Fibroblast of lung (primary cell): Measurements from ENCODE around the gene EDA.

Source experiments
- EZH2 ChIP-seq: IDR thresholded peaks from 2 replicates; pipeline ENCODE4 v1.5.1; 2012; ENCODE audit warnings: low read length, control low read depth, mild to moderate bottlenecking; ENCODE audit errors: missing control alignments
- TF ChIP-seq, protein P1 (sequence below), 2 donors: IDR thresholded peaks in 1 of 2; conservative IDR thresholded peaks in 1 of 2; 1 replicate in 1 of 2; 2 replicates in 1 of 2; pipeline ENCODE4 v1.5.1; 2011 to 2012; ENCODE audit warnings: low read length in 2 of 2, control low read depth in 1 of 2, inconsistent platforms in 1 of 2, low read depth in 1 of 2, mild to moderate bottlenecking in 1 of 2

DNA sequence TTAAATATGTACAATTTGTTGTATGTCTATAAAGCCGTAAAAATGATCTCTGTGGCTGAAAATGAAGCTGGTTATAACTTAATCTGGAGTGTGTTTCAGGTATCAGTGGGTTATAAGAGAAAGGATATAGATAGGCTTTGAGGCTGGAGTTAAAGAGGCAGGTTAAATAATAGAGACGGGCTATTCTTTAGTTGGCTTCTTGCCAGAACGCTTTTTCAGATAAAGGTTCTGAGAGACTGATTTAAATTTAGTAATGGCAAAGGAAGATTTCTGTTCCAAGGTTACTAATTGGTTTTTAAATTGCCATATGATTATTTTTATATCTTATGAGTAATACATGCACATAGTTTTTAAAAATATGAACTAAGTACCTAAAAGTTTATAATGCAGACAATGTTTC is 316.4 kb downstream of the EDA start:
- TF ChIP-seq, protein P1, sequence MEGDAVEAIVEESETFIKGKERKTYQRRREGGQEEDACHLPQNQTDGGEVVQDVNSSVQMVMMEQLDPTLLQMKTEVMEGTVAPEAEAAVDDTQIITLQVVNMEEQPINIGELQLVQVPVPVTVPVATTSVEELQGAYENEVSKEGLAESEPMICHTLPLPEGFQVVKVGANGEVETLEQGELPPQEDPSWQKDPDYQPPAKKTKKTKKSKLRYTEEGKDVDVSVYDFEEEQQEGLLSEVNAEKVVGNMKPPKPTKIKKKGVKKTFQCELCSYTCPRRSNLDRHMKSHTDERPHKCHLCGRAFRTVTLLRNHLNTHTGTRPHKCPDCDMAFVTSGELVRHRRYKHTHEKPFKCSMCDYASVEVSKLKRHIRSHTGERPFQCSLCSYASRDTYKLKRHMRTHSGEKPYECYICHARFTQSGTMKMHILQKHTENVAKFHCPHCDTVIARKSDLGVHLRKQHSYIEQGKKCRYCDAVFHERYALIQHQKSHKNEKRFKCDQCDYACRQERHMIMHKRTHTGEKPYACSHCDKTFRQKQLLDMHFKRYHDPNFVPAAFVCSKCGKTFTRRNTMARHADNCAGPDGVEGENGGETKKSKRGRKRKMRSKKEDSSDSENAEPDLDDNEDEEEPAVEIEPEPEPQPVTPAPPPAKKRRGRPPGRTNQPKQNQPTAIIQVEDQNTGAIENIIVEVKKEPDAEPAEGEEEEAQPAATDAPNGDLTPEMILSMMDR (conservative IDR thresholded peaks at IDR 0.05 in 1 of 2, IDR thresholded peaks at IDR 0.05 in 1 of 2; ENCODE audit: low read depth in 1 of 2, low read length in 2 of 2), result no peak
- no peak for TF ChIP-seq EZH2
